ENCODE measurements around the gene NAXE. TPM values are rescaled to one million over a fixed set of nuclear protein-coding genes. Genes with fewer than 3 reads are reported as not detected.
"Not testable (repeated sequence)": the region's sequence is repeated elsewhere in the genome, so short reads cannot be mapped to it uniquely, and the experiment has no call there.

Gene NAXE
- total RNA-seq, 4 donors from 2014 or later = 25.1 to 104 (median 77.5) TPM

DNA sequence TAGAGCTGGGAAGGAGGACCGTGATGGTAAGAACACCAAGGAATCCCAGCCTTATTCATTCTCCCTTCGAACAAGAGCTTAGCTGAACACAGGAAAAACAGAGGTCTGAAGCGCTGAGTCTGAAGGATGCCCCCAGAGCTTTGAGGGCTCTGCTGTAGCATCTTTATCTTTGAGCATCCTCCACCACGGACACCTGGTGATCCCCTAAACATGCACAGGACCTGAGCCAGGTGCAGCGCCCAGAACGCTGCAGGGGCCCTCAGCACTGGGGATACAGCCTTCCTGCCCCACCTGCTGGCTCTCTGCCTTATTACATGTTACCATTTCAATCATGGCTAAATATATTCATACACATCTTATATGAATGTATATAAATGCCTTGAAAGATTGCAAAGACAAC, 17.4 kb downstream of the NAXE start:
- in situ Hi-C loops (cut with MboI; ENCODE audit: low pct_ligation_motif_present in 1 of 4, low pct_unique_long_range_greater_than_20kb in 1 of 4, low sequenced_read_pairs in 3 of 4) (loop anchor here (5.0 to 25.0 kb wide), 4 partner anchors 134 to 222 kb away; no protein-coding TSS in a partner anchor), intact Hi-C loops (cut with DNase I; ENCODE audit: low total_unique reads) (no loop called here)
- peak; percentile 43 for DNase-seq
- Histone ChIP-seq H3K4me1 (peaks cover 0 to 3% (median 0%) of the 10 kb centered on the region in 4 donors), H3K27ac (no peak overlapping the region), H3K9me3 (no peaks in the 10 kb centered on the region), H3K27me3 (peaks cover 34% of the 10 kb centered on the region), H3K4me3 (no peak overlapping the region), H3K36me3 (no peaks in the 10 kb centered on the region)
- 33 to 76% methylated on average over 3 to 6 of the region's 6 CpGs for WGBS, 2 donors (ENCODE audit: low coverage in 1 of 2)
- TF ChIP-seq POLR2A (IDR thresholded peaks at IDR 0.05) = no peak
- TF ChIP-seq, protein P1, sequence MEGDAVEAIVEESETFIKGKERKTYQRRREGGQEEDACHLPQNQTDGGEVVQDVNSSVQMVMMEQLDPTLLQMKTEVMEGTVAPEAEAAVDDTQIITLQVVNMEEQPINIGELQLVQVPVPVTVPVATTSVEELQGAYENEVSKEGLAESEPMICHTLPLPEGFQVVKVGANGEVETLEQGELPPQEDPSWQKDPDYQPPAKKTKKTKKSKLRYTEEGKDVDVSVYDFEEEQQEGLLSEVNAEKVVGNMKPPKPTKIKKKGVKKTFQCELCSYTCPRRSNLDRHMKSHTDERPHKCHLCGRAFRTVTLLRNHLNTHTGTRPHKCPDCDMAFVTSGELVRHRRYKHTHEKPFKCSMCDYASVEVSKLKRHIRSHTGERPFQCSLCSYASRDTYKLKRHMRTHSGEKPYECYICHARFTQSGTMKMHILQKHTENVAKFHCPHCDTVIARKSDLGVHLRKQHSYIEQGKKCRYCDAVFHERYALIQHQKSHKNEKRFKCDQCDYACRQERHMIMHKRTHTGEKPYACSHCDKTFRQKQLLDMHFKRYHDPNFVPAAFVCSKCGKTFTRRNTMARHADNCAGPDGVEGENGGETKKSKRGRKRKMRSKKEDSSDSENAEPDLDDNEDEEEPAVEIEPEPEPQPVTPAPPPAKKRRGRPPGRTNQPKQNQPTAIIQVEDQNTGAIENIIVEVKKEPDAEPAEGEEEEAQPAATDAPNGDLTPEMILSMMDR (IDR thresholded peaks at IDR 0.05) = peak; percentile 29 to 64 (median 54)

DNA sequence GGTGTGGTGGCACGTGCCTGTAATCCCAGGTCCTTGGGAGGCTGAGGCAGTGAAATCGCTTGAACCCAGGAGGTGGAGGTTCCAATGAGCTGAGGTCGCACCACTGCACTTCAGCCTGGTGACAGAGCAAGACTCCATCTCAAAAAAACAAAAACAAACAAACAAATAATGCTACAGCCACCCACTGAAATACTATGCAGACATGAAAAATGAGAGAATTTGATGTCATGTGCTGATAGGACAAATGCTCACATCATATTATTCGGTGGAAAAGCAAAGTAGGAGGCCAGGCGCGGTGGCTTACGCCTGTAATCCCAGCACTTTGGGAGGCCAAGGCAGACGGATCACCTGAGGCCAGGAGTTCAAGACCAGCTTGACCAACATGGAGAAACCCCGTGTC, 18.5 kb downstream of the NAXE start:
- intact Hi-C loops (cut with DNase I; ENCODE audit: low total_unique reads) = loop anchor here (10.0 kb wide), 1 partner anchor 215 kb away; no protein-coding TSS in a partner anchor
- WGBS, 2 donors (ENCODE audit: low coverage in 1 of 2) = 82 to 83% methylated on average over 3 to 9 of the region's 9 CpGs
- H3K36me3 ChIP-seq, H3K27ac ChIP-seq, H3K4me3 ChIP-seq, H3K9me3 ChIP-seq, H3K4me1 ChIP-seq, DNase-seq: not testable (repeated sequence)
- peaks cover 34% of the 10 kb centered on the region for H3K27me3 ChIP-seq
- in situ Hi-C loops (cut with MboI; ENCODE audit: low pct_ligation_motif_present in 1 of 4, low pct_unique_long_range_greater_than_20kb in 1 of 4, low sequenced_read_pairs in 3 of 4) = loop anchor here in 1 of 4 donors (25.0 kb wide), 1 partner anchor 223 kb away; no protein-coding TSS in a partner anchor

DNA sequence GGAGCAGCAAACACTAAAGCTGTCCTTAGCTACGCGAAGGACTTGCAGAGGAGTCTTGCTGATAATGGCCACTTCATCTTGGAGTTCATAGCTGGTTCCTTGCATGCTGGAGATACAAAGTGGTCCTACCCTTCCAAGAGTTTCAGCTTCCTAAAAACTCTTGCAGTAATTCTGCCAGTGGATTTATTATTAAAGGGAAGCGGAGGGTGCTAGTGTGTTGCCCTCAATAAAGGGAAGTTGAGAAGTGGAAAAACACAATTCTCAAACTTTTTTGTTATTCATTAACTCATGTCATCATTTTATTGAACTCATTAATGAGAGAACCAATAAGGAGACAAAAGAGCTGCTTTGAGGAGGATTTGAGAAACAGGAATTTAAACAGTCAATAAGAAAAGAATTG, 21.1 kb downstream of the NAXE start:
- WGBS, 2 donors (ENCODE audit: low coverage in 1 of 2) = 70% methylated on average over 3 of the region's 3 CpGs; no CpG with 5 or more reads in 1 of the 2 donors
- TF ChIP-seq POLR2A (IDR thresholded peaks at IDR 0.05) = no peak
- TF ChIP-seq POLR2AphosphoS5 (IDR thresholded peaks at IDR 0.05) = no peak
- TF ChIP-seq EP300 (IDR thresholded peaks at IDR 0.05; ENCODE audit: low read depth) = no peak
- TF ChIP-seq, protein P1 (IDR thresholded peaks at IDR 0.05) = no peak
- intact Hi-C loops (cut with DNase I; ENCODE audit: low total_unique reads) = loop anchor here (10.0 kb wide), 1 partner anchor 218 kb away; no protein-coding TSS in a partner anchor
- no peak for DNase-seq
- Histone ChIP-seq H3K27me3 (peaks cover 46% of the 10 kb centered on the region), H3K9me3 (no peaks in the 10 kb centered on the region), H3K4me3 (no peak overlapping the region), H3K36me3 (no peaks in the 10 kb centered on the region), H3K27ac (no peak overlapping the region), H3K4me1 (peaks cover 0 to 12% (median 4%) of the 10 kb centered on the region in 4 donors)
- in situ Hi-C loops (cut with MboI; ENCODE audit: low pct_ligation_motif_present in 1 of 4, low pct_unique_long_range_greater_than_20kb in 1 of 4, low sequenced_read_pairs in 3 of 4) = loop anchor here in 1 of 4 donors (25.0 kb wide), 1 partner anchor 225 kb away; no protein-coding TSS in a partner anchor

GRCh38 chr1:156615946-156616345, 24.4 kb downstream of the NAXE start:
- H3K36me3 ChIP-seq = no peaks in the 10 kb centered on the region
- peaks cover 0 to 9% (median 4%) of the 10 kb centered on the region in 4 donors for H3K4me1 ChIP-seq
- 41 to 60% methylated on average over 3 to 4 of the region's 4 CpGs for WGBS, 2 donors (ENCODE audit: low coverage in 1 of 2)
- TF ChIP-seq POLR2A (IDR thresholded peaks at IDR 0.05) (no peak), EP300 (IDR thresholded peaks at IDR 0.05; ENCODE audit: low read depth) (no peak), POLR2AphosphoS5 (IDR thresholded peaks at IDR 0.05) (no peak)
- TF ChIP-seq, protein P1 (IDR thresholded peaks at IDR 0.05) = no peak
- H3K4me3 ChIP-seq = no peak overlapping the region
- in situ Hi-C loops (cut with MboI; ENCODE audit: low pct_ligation_motif_present in 1 of 4, low pct_unique_long_range_greater_than_20kb in 1 of 4, low sequenced_read_pairs in 3 of 4) = loop anchor here in 1 of 4 donors (25.0 kb wide), 1 partner anchor 229 kb away; no protein-coding TSS in a partner anchor
- H3K9me3 ChIP-seq = no peaks in the 10 kb centered on the region
- no peak for DNase-seq
- peak overlapping the region; percentile 9 to 73 (median 58) for H3K27ac ChIP-seq
- peaks cover 58% of the 10 kb centered on the region for H3K27me3 ChIP-seq
- intact Hi-C loops (cut with DNase I; ENCODE audit: low total_unique reads) = loop anchor here (10.0 kb wide), 1 partner anchor 221 kb away; no protein-coding TSS in a partner anchor
